CD4-positive, alpha-beta T cell treated with Interleukin-17A for 4 hours (primary cell): ENCODE measurements around the gene BABAM2.
A peak's percentile ranks its signal among the peaks of the same experiment; 100 is the strongest.
"Not testable (repeated sequence)": the region's sequence is repeated elsewhere in the genome, so short reads cannot be mapped to it uniquely, and the experiment has no call there.

Experiments used
- DNase-seq: peaks from one replicate; pipeline ENCODE4 v3.0.0-alpha.2; 2020; ENCODE audit warnings: mixed read lengths

The BABAM2 gene

GRCh38 chr2:27881815-27882583 lies 8.5 kb upstream of the BABAM2 start:
- DNase-seq: not testable (repeated sequence)

- not testable (repeated sequence) for DNase-seq
These were observed 8.0 kb upstream of the BABAM2 start for GRCh38 chr2:27882584-27882922.

DNA sequence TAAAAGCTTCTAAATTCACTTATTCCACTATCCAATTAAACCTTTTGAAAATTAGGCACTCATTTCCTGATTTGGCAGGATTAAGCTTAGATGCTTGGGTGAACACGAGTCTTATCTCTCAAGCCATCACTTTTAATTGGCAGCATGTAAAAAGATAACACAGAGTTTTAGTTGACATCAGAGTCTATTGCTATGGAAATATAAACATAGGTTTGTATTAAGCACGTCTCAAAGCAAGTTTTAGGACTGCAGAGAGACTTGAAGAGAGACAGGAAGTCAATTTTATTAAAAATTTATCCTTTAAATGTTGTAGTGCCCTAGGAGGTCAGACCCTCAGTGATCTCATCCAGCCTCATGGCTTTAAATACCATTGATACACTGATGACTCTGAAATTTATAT lies 5.9 kb upstream of the BABAM2 start:
- no peak for DNase-seq

- no peak for DNase-seq
These were observed 5.3 kb upstream of the BABAM2 start for GRCh38 chr2:27885234-27885633.

GRCh38 chr2:27885661-27886060 lies 4.9 kb upstream of the BABAM2 start:
- DNase-seq: no peak

GRCh38 chr2:27886322-27886721 lies 4.2 kb upstream of the BABAM2 start:
- no peak for DNase-seq

DNA sequence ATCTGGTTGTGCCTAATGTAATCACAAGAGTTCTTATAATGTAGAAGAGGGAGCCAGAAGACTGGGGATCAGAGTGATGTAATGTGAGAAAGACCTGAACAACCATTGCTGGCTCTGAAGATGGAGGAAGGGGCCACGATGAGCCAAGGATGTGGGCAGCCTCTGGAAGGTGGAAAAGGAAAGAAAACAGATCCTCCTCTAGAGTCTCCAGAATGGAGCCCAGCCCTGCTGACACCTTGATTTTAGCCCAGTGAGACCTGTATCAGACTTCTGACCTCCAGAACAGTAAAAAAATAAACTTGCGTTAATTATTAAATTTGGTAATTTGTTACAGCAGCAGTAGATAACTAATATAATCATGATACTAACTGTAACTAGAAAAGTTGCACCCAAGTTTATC lies 3.4 kb upstream of the BABAM2 start:
- DNase-seq: no peak

DNA sequence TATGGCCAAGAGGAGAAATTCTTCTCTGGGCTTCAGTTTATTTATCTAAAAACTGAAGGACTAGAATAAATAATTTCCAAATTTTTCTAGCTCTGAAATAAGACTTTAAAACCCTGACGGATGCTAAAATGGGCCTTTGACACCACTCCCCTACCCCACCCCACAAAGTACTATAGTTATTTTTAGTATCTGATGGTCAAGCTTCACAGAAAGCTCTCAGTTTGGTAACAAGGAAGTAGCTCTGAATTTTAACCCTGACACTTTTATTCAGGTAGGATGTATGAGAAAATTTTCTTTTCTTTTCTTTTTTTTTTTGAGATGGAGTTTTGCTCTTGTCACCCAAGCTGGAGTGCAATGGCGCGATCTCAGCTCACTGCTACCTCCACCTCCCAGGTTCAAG lies 2.7 kb upstream of the BABAM2 start:
- no peak for DNase-seq

GRCh38 chr2:27888790-27889189 lies 1.7 kb upstream of the BABAM2 start:
- DNase-seq: no peak

GRCh38 chr2:27889774-27890145 lies 769 bp upstream of the BABAM2 start:
- DNase-seq: no peak

DNA sequence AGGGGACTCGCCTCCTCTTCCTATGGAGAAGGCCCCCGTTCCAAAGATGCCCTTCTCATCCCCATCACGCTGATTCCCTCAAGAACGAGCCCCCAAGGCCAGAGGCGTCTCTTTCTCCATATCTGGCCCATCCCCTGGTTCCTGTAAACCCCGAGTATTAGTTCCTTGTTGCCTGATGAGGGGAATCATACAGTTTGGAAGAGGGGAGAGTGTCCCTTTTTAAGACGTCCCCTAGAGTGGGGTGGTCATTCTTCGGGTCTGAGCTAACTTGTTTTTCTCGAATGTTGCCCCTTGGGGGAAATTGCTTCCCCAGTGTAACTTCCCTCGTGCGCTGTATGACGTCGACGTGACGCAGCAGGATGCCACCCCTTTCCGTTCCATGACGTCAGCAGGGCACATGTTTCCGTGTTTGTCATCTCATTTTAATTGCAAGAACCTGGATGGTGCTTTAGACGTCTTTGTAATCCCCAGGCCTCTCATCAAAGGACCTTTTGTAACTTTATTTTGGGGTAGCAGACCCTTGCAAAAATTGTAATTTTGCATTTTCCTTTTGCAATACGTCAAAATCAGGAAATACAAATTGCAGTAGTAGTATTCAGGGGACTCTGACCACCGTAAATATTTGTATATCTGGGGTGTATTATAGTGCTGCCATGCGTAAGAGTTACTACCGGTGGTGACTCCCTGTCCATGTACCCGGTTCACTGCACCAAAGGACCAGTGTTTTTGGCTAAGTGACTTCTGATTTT lies 569 bp downstream of the BABAM2 start:
- DNase-seq: peak; percentile 80

DNA sequence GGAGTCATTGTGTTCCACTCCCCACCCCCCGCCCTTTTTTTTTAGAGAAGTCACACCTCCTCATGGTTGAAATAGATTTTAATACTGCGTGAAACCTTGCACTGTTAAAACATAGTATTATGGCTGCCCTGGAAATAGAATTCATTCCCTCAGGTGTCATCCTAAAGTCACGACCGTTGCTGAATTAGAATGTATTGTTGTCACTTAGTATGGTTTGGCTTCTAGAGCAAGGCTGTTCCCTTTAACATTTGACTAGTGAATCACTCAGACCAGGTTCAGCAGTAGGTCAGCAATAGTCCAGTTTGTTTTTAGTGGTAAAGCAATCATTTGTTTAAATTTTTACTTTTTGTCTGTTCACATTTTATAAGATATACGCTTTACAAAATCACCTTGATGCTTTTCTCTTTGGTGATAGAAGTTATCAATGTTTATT lies 1.2 kb downstream of the BABAM2 start:
- no peak for DNase-seq

GRCh38 chr2:27893006-27893405 lies 2.5 kb downstream of the BABAM2 start:
- no peak for DNase-seq

- no peak for DNase-seq
These were observed 7.2 kb downstream of the BABAM2 start for GRCh38 chr2:27897717-27898116.

- no peak for DNase-seq
These were observed 10.7 kb downstream of the BABAM2 start for GRCh38 chr2:27901234-27901633.

- DNase-seq: no peak
These were observed 11.6 kb downstream of the BABAM2 start for GRCh38 chr2:27902098-27902497.

- DNase-seq: no peak
These were observed 12.5 kb downstream of the BABAM2 start for GRCh38 chr2:27903018-27903417.

DNA sequence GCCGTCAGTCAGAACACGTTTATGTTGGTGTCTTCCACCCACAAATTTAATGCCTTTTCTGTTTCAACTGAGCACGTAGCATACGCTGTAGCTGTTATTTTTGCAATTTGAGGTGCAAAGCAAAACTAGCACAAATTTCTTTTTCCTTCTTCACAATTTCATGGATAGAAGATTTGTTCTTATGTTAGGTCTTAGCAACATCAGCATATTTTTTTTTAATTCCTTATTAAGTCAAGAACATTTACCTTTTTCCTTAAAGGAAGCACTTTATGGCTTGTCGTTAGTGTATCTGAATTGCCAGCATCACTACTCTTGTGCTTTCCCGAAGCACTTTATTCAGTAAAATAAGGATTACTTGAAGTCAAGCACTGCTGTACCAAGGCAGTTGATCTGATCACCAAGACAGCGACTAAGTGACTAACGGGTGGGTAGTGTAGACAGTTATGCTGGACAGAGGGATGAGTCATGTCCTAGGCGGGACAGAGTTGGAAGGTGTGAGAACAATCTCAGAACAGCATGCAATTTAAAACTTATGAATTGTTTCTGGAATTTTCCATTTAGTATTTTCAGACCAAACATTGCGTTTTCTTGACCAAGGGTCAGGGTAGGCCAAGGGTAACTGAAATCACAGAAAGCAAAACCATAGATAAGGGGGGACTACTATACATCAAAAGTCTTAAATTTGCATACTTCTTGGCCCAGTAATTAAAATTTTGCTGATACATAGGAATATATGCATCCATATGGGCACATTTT lies 13.3 kb downstream of the BABAM2 start:
- no peak for DNase-seq

- DNase-seq: no peak
These were observed 13.8 kb downstream of the BABAM2 start for GRCh38 chr2:27904405-27904665.

DNA sequence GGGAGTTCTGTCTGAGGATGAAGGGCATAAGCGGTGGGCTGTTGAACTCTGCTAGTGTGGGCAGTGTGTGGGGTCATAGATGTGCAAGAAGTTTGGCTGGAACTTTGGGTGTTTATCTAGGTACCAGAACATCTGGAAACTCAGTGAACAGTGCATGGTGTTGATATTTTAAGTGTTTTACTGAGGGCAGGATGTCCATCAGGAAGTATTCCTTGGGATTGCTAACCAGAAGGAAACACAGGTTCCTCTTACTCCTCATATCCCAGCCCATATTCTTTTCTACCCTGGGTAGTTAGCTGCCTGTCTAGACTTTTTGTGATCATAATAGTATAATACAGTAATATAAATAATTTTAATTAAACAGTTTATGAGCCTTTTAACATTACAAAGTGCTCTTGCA lies 15.5 kb downstream of the BABAM2 start:
- no peak for DNase-seq

GRCh38 chr2:27907547-27907946 lies 17.0 kb downstream of the BABAM2 start:
- DNase-seq: no peak

GRCh38 chr2:27909901-27910300 lies 19.4 kb downstream of the BABAM2 start:
- no peak for DNase-seq

DNA sequence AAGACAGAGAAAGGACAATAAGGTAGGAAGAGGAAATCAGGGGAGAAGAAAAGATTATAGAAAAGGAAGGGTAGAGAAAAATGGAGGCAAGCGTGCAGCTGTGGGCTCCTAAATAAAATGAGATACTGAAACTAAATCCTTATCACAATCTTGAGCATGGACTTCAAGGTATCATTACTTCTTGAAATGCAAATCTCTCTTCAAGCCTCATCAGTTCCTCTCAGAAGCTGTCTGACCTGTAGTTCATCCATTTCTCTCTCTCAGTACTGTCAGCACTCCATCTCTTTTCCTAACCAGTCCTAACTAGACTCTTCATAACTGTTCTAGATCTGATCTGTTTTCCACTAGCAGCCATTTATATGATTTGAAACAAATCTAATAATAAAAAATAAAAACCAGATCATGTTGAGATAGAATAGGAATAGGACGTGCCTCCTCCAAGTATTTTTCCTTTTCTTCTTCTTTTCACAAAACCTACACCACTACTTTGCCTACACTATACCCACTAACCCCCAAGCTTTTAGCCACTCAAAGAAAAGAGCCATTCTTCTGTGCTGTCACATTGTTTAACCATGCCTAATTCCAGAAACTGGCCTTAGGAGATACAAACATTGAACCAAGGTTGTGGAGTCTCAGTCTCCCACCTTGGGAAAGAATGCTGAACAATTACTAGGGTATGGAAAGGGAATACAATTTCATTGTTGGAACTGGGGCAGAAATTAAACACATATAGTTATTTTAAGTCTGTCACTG lies 21.1 kb downstream of the BABAM2 start:
- no peak for DNase-seq
